Activated CD4-positive, alpha-beta T cell treated with anti-CD3 and anti-CD28 coated beads for 1 hour (primary cell): ENCODE data around the gene MXD4.
"Not testable (repeated sequence)": the region's sequence is repeated elsewhere in the genome, so short reads cannot be mapped to it uniquely, and the experiment has no call there.

ENCODE experiments used
- DNase-seq: peaks from one replicate; pipeline ENCODE4 v3.0.0-alpha.2; 2020

Gene MXD4

GRCh38 chr4:2217726-2218125 is 44.2 kb downstream of the MXD4 start:
- DNase-seq: no peak

GRCh38 chr4:2212831-2213230 is 49.1 kb downstream of the MXD4 start:
- DNase-seq: no peak

- DNase-seq: not testable (repeated sequence)
These were observed 59.1 kb downstream of the MXD4 start for GRCh38 chr4:2202789-2203188.
